ENCODE data around the gene FNBP1L.

GRCh38 chr1:93559695-93560094 is 111.8 kb downstream of the FNBP1L start:
- TF ChIP-seq CTCF (tag by site-specific recombination; IDR thresholded peaks at IDR 0.05) (no peak), ZNF175 (tag by site-specific recombination; IDR thresholded peaks at IDR 0.05) (no peak), ZNF426 (tag by site-specific recombination; IDR thresholded peaks at IDR 0.05) (no peak), HOXA7 (CRISPR knock-in tag; IDR thresholded peaks at IDR 0.05; ENCODE audit: borderline replicate concordance) (no peak), ZNF555 (tag by site-specific recombination; conservative IDR thresholded peaks at IDR 0.05) (no peak), ZNF23 (tag by site-specific recombination; IDR thresholded peaks at IDR 0.05; ENCODE audit: borderline replicate concordance) (no peak), ZNF571 (tag by site-specific recombination; IDR thresholded peaks at IDR 0.05) (no peak)
- TF ChIP-seq, protein P1, sequence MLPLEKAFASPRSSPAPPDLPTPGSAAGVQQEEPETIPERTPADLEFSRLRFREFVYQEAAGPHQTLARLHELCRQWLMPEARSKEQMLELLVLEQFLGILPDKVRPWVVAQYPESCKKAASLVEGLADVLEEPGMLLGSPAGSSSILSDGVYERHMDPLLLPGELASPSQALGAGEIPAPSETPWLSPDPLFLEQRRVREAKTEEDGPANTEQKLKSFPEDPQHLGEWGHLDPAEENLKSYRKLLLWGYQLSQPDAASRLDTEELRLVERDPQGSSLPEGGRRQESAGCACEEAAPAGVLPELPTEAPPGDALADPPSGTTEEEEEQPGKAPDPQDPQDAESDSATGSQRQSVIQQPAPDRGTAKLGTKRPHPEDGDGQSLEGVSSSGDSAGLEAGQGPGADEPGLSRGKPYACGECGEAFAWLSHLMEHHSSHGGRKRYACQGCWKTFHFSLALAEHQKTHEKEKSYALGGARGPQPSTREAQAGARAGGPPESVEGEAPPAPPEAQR (tag by site-specific recombination; IDR thresholded peaks at IDR 0.05): no peak
- TF ChIP-seq, protein P2, sequence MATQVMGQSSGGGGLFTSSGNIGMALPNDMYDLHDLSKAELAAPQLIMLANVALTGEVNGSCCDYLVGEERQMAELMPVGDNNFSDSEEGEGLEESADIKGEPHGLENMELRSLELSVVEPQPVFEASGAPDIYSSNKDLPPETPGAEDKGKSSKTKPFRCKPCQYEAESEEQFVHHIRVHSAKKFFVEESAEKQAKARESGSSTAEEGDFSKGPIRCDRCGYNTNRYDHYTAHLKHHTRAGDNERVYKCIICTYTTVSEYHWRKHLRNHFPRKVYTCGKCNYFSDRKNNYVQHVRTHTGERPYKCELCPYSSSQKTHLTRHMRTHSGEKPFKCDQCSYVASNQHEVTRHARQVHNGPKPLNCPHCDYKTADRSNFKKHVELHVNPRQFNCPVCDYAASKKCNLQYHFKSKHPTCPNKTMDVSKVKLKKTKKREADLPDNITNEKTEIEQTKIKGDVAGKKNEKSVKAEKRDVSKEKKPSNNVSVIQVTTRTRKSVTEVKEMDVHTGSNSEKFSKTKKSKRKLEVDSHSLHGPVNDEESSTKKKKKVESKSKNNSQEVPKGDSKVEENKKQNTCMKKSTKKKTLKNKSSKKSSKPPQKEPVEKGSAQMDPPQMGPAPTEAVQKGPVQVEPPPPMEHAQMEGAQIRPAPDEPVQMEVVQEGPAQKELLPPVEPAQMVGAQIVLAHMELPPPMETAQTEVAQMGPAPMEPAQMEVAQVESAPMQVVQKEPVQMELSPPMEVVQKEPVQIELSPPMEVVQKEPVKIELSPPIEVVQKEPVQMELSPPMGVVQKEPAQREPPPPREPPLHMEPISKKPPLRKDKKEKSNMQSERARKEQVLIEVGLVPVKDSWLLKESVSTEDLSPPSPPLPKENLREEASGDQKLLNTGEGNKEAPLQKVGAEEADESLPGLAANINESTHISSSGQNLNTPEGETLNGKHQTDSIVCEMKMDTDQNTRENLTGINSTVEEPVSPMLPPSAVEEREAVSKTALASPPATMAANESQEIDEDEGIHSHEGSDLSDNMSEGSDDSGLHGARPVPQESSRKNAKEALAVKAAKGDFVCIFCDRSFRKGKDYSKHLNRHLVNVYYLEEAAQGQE (tag by site-specific recombination; IDR thresholded peaks at IDR 0.05): no peak
- TF ChIP-seq, protein P3, sequence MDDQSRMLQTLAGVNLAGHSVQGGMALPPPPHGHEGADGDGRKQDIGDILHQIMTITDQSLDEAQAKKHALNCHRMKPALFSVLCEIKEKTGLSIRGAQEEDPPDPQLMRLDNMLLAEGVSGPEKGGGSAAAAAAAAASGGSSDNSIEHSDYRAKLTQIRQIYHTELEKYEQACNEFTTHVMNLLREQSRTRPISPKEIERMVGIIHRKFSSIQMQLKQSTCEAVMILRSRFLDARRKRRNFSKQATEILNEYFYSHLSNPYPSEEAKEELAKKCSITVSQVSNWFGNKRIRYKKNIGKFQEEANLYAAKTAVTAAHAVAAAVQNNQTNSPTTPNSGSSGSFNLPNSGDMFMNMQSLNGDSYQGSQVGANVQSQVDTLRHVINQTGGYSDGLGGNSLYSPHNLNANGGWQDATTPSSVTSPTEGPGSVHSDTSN (CRISPR knock-in tag; IDR thresholded peaks at IDR 0.05): no peak
